Peyer's patch (tissue), 4 donors: ENCODE results near the gene ZNF692.

Experiments used
- POLR2A ChIP-seq, 2 donors: fragments of 450-650 bp; IDR thresholded peaks; one replicate each; pipeline ENCODE4 v1.5.1; 2017; ENCODE audit warnings: antibody characterized with exemption in 2 of 2, mild to moderate bottlenecking in 2 of 2, moderate library complexity in 2 of 2
- TF ChIP-seq, protein P1 (sequence below), 6 experiments: fragments of 450-650 bp in 4 of 6; fragments of 200-600 bp in 2 of 6; sonication (generic) in 1 of 6; IDR thresholded peaks; one replicate each; pipeline ENCODE4 v1.5.1; 2017 to 2019; ENCODE audit warnings: antibody characterized with exemption in 6 of 6, mild to moderate bottlenecking in 3 of 6, moderate library complexity in 1 of 6

DNA sequence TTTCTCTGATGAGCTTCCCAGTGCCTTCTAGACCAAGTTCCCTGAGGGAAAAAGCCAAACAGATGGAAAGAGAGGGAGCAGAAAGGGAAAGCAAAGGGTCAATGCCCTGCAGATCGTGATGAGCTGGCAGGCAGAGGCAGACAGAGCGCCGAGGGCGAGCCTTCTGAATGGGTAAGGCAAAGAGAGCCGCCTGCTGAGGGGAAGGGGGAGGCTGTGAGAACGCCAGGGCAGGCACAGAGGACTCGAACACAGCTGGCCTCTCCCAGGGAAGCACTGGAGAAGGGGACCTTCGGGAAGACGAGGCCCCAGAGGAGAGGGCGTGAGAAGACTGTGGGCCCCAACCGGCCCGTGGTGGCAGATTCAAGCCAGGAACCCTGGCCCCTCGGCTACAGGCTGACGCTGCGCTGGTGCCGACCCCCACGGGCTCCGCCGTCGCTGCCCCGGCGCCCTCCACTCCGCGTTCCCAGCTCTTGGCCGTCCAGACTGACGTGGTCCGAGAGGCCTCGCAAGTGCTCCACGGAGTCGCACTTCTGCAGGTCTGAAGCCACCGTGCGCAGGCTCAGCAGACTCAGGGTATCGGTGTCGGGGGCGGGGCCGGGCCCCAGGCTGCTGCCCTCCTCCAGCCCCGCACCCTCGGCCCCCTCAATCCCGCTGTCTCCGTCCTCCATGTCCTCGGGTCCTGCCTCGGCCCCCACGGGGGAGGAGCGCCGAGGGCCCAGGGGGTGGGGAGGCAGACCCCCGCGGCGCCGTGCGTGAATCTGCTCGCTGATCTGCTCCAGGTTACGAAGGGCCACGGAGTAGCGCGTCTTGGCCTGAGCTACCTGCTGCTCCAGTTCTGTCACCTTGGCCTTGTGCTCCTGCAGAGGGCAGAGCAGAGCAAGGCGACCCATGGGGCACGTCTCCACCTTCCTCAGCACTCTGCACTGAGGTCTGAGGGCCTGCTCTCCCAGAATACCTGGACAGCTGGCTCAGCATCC, 47.1 kb downstream of the ZNF692 start:
- TF ChIP-seq, protein P1, sequence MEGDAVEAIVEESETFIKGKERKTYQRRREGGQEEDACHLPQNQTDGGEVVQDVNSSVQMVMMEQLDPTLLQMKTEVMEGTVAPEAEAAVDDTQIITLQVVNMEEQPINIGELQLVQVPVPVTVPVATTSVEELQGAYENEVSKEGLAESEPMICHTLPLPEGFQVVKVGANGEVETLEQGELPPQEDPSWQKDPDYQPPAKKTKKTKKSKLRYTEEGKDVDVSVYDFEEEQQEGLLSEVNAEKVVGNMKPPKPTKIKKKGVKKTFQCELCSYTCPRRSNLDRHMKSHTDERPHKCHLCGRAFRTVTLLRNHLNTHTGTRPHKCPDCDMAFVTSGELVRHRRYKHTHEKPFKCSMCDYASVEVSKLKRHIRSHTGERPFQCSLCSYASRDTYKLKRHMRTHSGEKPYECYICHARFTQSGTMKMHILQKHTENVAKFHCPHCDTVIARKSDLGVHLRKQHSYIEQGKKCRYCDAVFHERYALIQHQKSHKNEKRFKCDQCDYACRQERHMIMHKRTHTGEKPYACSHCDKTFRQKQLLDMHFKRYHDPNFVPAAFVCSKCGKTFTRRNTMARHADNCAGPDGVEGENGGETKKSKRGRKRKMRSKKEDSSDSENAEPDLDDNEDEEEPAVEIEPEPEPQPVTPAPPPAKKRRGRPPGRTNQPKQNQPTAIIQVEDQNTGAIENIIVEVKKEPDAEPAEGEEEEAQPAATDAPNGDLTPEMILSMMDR (IDR thresholded peaks at IDR 0.05) = peak in 1 of 6 experiments; percentile 10
- no peak for TF ChIP-seq POLR2A (IDR thresholded peaks at IDR 0.05)
